Islet of Langerhans (tissue), 1 donor: ENCODE measurements around the gene LPP.

ENCODE experiments used
- FAIRE-seq: peaks from one replicate; lab custom pipeline; 2011; peaks lifted over from hg19 to GRCh38; lab: Jason Lieb, UNC

LPP gene

GRCh38 chr3:188817103-188817934 lies 663.4 kb downstream of the LPP start:
- FAIRE-seq, result no peak

GRCh38 chr3:188817935-188818269 lies 663.9 kb downstream of the LPP start:
- no peak for FAIRE-seq

- FAIRE-seq, result no peak
Measured at GRCh38 chr3:188818282-188818681, 664.3 kb downstream of the LPP start.

GRCh38 chr3:188819939-188820338 lies 666.0 kb downstream of the LPP start:
- no peak for FAIRE-seq

- FAIRE-seq, result no peak
Measured at GRCh38 chr3:188822004-188822403, 668.0 kb downstream of the LPP start.

GRCh38 chr3:188822411-188822810 lies 668.5 kb downstream of the LPP start:
- FAIRE-seq, result no peak

- FAIRE-seq, result no peak
Measured at GRCh38 chr3:188824566-188824965, 670.6 kb downstream of the LPP start.

GRCh38 chr3:188825901-188826300 lies 671.9 kb downstream of the LPP start:
- FAIRE-seq, result no peak

GRCh38 chr3:188826574-188826973 lies 672.6 kb downstream of the LPP start:
- FAIRE-seq, result no peak

GRCh38 chr3:188827103-188827502 lies 673.1 kb downstream of the LPP start:
- no peak for FAIRE-seq

- FAIRE-seq, result no peak
Measured at GRCh38 chr3:188827576-188827975, 673.6 kb downstream of the LPP start.

GRCh38 chr3:188829130-188829529 lies 675.2 kb downstream of the LPP start:
- FAIRE-seq, result no peak

- no peak for FAIRE-seq
Measured at GRCh38 chr3:188829576-188829975, 675.6 kb downstream of the LPP start.

- no peak for FAIRE-seq
Measured at GRCh38 chr3:188830893-188831292, 676.9 kb downstream of the LPP start.

- no peak for FAIRE-seq
Measured at GRCh38 chr3:188832146-188832545, 678.2 kb downstream of the LPP start.

GRCh38 chr3:188832961-188833721 lies 679.2 kb downstream of the LPP start:
- no peak for FAIRE-seq

- no peak for FAIRE-seq
Measured at GRCh38 chr3:188834349-188834748, 680.4 kb downstream of the LPP start.

GRCh38 chr3:188839187-188839695 lies 685.3 kb downstream of the LPP start:
- peak; percentile 95 for FAIRE-seq

- no peak for FAIRE-seq
Measured at GRCh38 chr3:188840290-188840689, 686.3 kb downstream of the LPP start.

- FAIRE-seq, result no peak
Measured at GRCh38 chr3:188841906-188842305, 687.9 kb downstream of the LPP start.

- FAIRE-seq, result no peak
Measured at GRCh38 chr3:188842639-188843038, 688.7 kb downstream of the LPP start.

- no peak for FAIRE-seq
Measured at GRCh38 chr3:188844096-188844495, 690.1 kb downstream of the LPP start.

GRCh38 chr3:188845514-188845913 lies 691.6 kb downstream of the LPP start:
- FAIRE-seq, result no peak

GRCh38 chr3:188848947-188849346 lies 695.0 kb downstream of the LPP start:
- FAIRE-seq, result no peak
